Superior temporal gyrus (tissue), 1 donor: Measurements from ENCODE around the gene ATF6B.
"Not testable (repeated sequence)": the region's sequence is repeated elsewhere in the genome, so short reads cannot be mapped to it uniquely, and the experiment has no call there.

ENCODE experiments used
- DNase-seq: peaks from one replicate; pipeline ENCODE4 v3.0.0-alpha.2; 2016; ENCODE audit errors: extremely low spot score

The ATF6B gene

DNA sequence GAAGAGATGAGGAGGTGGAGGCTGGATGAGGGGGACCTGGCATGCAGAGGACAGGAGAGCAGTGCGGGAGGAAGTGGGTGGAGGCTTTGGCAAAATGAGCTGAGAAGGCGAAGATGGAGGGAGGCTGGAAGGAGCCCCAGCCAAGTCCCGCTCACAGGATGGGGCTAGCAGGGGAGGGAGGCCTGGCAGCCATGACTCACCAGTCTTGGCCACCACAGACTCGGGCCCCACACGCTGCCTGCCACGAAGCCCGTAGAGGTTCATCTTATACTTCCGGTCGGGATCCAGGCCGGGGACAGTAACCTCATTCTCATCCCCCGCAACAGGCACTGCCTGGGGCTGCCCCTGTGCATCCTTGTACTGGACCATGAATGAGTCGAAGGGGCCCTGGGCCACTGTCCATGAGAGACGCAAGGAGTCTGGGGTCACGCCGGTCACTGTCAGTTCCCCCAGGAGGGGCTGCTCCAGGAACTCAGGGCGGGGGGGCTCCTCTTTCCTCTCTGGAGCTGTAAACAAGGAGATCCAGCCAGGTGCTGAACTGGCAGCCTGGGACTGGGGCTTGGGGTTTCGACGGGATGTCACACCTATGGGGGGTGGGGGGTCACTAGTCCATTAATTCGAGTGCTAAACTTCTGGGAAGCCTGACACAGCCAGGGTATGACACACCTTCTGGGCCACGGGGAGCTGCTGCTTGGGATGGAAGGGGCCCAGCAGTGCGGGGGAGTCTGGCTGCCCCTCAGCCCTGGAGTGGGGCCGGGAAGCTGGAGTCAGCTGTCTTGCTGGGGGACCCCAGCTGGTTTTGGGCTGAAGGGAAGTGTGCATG is 46.7 kb downstream of the ATF6B start:
- no peak for DNase-seq

DNA sequence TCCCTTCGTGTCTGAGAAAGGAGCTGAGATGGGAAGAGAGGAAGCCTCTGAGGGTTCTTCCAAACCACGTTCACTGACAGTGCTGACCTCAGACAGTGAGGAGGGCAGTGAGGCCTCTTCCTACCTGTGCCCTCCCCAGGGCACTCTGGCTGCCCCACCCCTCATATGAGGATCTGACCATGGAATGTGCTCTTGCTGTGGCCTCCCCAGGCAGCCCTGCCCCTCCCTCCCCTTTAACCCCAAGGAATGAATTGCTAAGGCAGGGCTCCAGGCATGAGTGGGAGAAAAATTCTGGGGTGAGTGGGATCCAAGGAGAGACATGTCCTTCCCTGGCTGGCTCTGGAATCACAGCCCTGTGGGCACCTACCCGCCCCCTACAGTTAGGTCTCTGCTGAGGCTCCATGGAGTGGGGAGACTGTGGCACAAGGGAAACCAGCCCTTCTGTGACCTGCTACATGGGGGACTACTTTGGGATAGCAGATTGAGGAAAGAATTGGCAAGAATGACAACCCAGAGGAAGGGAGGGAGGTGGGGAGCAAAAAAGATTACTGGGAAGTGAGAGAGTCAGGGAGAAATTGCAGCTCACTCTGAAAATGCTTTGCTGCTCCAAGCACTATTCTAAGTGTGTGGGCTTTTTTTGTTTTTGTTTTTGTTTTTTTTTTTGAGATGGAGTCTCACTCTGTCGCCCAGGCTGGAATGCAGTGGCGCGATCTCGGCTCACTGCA is 48.3 kb downstream of the ATF6B start:
- DNase-seq, result no peak

- no peak for DNase-seq
These were observed 51.7 kb downstream of the ATF6B start for GRCh38 chr6:32076321-32076809.

DNA sequence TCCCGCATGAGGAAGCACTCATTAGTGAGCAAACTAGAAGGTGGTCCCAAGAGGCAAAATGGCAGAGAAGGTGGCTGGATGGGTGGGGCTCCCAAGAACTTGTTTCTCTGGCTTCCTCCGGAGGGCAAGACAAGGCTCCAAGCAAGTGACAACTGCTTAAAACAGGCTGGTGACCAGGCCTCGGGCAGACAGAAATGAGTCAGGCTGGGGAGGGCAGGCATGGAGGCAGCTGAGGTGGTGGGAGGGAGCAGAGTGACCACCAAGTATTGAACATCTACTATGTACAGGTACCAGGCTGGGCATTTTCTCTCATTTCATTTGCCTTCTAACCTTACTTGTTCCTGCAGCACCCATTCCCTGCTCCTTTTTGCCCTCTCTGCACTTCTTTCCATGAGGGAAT is 52.3 kb downstream of the ATF6B start:
- DNase-seq, result no peak

DNA sequence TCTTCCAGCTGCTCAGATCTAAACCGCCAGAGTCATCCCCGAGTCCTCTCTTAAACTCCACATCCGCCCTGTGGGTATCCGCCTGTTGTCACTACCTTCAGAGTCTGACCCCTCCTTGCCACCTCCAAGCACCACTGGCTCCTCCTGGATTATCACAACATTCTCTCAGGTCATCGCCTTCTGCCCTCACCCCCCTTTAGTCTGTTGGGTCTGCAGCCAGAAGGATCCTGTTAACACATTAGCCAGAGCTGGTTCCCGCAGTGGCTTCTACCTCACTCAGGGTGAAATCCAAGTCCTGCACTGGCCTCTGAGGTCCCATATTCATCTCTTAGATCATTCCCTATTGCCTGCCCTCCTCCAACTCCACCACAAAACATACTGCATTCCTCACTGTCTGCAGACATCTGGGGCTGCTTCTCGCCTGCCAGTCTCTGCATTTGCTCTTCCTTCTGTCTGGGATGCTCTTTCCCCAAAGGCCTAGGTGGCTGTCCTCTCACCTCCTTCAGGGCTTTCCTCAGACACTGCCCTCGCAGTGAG is 53.0 kb downstream of the ATF6B start:
- DNase-seq, result no peak

DNA sequence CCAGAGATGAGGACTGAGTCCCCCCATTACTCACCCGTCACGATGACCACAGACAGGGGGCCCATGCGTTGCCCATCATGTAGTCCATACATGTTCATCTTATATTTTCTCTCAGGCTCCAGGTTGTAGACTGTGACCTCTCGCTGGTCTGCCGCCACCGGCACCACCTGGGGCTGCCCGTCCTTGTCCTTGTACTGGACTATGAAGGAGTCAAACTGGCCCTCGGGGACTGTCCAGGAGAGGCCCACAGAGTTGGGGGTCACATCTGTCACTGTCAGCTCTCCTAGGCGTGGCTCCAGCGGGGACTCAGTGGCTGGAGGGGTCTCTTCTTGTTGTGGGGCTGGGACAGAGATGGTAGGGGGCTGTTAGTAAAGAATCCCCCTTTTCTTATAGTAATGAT is 54.4 kb downstream of the ATF6B start:
- DNase-seq, result no peak

- no peak for DNase-seq
These were observed 54.9 kb downstream of the ATF6B start for GRCh38 chr6:32073101-32073500.

- no peak for DNase-seq
These were observed 57.1 kb downstream of the ATF6B start for GRCh38 chr6:32070814-32071543.

- DNase-seq, result no peak
These were observed 58.0 kb downstream of the ATF6B start for GRCh38 chr6:32069878-32070515.

DNA sequence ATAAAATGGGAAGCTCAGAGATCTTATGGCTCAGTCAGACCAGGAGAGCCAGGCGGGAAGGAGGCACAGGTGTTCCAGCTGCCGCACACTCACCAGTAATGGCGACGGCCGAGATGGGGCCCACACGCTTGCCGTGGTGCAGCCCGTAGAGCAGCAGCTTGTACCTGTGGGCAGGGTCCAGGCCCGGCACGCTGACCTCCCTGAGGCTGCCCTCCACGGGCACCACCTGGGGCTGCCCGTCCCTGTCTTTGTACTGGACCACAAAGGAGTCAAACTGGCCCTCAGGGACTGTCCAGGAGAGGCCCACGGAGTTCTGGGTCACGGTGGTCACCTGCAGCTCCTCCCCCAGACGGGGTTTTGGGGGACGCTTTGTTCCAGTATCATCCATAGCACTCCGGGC is 58.6 kb downstream of the ATF6B start:
- DNase-seq, result no peak

DNA sequence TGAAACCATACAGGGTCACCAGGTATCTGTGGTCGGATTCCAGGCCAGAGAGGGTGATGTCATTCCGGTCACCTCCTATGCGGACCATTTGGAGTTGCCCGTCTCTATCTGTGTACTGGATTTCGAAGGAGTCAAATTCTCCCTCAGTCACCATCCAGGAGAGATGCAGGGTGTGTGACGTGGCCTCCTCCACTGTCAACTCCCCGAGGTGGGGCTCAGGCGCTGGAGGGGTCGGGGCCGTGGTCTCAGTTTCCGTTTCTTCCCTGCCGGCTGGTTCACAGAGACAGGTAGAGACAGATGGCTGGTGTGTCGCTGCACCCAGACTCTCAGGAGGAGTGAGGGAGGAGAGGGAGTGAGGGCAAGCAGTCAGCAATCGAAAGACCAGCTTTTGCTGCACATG is 59.2 kb downstream of the ATF6B start:
- no peak for DNase-seq

DNA sequence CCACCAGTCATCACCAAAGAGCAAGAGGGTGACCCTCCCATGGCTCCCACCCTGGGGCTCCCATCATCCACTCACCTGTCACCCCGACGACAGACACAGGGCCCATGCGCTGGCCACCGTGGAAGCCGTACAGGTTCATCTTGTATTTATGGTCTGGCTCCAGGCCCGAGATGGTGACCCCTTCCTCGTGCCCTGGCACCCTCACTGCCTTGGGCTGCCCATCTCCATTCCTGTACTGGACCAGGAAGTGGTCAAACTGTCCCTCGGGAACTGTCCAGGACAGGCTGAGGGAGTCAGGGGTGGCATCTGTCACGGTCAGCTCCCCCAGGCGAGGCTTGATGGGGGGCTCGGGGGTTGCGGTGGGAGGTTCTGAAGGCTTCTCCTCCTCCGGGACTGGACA is 59.7 kb downstream of the ATF6B start:
- not testable (repeated sequence) for DNase-seq

DNA sequence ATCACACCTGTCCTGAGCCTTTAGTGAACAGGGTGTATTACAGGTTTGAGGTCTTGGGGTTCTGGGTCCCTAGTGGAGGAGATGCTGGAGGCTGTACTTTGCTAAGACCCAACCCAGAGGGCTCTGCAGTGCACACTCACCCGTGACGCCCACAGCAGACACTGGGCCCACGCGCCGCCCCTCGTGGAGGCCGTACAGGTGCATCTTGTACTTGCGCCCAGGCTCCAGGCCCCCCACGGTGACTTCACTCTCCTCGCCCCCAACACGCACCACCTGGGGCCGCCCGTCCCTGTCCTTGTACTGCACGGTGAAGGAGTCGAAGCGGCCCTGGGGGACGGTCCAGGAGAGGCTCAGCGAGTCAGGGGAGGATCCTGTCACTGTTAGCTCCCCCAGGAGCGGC is 60.5 kb downstream of the ATF6B start:
- DNase-seq, result not testable (repeated sequence)
